Activated T-cell treated with anti-CD3 and anti-CD28 coated beads, Interleukin-2, amount 50 U/mL, for 1 hour (primary cell): ENCODE results near the gene PNCK.

Experiments used
- DNase-seq: peaks from one replicate; pipeline ENCODE4 v3.0.0-alpha.2; 2020

Gene PNCK

DNA sequence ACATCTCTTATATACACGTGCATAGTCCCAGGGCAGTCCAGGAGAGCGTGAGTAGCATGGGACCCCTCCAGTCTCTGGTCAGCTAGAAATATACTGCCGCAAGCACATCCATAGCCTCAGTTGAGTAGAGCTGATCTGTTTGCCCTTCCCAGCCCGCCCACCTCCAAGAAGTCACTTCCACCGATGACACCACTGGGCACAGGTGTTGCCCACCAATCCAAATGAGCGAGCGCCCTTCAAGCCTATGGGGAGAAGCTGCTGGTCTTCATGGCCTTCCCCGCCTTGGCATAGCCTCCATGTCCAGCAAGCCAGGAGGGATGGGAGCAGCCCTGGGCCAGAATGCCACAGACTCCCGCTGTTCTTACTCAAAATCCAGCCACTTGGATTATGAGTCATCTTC lies 16.5 kb downstream of the PNCK start:
- no peak for DNase-seq

DNA sequence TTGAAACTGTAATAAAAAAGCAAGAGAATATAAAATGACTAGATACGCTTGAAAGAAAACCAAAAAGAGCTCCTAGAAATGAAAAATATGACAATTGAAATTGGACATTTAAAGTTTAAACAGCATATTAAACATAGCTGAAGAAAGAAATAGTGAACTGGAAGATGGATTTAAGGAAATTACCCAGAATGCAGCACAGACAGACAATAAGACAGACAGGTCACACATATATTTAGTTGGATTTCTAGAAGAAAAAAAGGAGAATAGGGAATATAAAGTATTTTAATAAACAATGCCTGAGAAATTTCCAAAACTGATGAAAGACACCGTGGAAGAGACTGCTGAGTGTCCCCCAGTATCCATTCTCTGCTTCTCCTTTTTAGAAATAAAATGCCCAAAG lies 20.1 kb downstream of the PNCK start:
- DNase-seq, result no peak

DNA sequence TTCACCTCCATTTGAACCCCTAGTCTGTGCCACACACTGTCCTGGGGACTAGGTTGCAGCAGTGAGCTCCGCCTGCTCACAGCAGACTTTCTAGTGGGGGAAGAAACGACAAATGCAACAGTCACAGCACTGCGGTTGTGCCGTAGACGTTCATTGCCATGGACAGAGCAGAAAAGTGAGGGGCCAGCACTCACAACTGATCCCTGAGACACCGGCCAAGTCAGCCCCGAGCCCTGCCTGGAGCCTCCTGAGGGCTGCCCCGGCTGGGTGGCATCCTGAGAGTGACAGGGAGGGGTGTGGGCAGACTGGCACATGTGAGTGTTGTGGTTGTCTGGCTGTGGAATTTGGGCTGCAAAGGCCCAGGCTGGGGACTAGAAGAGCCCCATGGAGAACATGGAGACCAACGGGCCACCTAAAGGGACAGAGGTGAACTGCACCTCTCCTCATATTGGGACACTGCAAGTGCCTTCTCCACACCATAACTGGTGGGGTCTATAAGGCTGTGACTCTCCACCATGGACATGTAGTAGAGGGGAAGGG lies 22.0 kb downstream of the PNCK start:
- DNase-seq, result peak; percentile 12

DNA sequence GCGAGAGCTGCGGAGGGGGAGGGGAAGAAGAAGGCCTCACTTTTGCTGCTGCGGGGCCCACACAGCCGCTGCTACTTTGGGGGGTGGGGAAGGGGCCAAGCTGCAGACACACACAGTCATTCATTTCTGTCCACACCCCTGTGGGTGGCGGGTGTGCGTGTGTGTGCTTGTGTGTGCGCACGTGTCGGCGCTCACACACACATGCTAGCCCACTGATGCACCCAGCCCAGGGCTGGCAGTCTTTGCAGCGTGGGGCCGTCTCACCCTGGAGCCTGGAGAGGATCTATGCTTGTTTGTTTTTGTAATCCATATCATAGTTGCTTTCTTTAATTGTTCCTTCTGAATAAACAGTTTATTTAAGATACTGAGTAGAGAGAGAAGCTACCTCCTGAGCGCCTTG lies 22.7 kb downstream of the PNCK start:
- DNase-seq, result peak; percentile 3

DNA sequence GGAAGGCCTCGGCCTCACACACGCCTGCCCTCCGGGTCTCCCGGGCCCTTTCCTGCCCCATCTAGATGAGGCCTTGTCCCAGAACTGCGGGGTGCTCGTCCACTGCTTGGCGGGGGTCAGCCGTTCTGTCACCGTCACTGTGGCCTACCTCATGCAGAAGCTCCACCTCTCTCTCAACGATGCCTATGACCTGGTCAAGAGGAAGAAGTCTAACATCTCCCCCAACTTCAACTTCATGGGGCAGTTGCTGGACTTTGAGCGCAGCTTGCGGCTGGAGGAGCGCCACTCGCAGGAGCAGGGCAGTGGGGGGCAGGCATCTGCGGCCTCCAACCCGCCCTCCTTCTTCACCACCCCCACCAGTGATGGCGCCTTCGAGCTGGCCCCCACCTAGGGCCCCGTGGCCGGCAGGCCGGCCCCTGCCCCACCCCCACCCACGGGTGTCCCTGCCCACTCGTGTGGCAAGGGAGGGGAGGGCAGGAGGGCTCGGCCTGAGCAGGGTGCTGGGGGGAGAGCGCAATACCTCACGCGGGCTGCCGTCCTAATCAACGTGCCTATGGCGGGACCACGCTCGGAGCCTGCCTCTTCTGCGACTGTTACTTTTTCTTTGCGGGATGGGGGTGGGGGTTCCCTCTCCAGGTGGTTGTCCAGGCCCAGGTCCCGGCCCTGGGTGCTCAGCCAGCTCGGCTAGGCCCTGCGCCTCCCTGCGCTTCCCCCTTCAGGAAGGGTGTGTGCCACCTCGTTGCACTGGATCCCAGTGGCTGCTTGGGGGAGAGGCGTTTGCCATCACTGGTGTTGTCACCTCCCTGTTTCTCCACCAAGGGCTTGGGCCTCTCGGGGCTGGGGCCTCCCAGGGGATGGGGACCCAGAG lies 23.5 kb downstream of the PNCK start:
- peak; percentile 8 for DNase-seq

DNA sequence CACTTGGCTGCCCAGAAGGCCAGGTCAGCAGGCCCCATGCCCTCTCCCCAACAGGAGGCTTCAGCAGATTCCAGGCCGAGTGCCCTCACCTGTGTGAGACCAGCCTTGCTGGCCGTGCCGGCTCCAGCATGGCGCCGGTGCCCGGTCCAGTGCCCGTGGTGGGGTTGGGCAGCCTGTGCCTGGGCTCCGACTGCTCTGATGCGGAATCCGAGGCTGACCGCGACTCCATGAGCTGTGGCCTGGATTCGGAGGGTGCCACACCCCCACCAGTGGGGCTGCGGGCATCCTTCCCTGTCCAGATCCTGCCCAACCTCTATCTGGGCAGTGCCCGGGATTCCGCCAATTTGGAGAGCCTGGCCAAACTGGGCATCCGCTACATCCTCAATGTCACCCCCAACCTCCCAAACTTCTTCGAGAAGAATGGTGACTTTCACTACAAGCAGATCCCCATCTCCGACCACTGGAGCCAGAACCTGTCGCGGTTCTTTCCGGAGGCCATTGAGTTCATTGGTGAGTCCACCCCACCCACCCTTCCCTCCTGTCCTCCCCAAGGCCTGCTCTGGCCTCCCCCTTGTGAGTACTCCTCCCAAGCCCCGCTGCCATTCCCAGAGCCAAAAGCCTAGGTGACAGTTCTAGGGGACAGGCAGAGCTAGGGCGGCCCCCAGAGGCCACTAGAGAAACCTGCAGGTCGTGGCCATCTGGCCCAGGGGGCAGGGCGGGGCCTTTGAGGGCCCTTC lies 24.3 kb downstream of the PNCK start:
- DNase-seq, result peak; percentile 37

DNA sequence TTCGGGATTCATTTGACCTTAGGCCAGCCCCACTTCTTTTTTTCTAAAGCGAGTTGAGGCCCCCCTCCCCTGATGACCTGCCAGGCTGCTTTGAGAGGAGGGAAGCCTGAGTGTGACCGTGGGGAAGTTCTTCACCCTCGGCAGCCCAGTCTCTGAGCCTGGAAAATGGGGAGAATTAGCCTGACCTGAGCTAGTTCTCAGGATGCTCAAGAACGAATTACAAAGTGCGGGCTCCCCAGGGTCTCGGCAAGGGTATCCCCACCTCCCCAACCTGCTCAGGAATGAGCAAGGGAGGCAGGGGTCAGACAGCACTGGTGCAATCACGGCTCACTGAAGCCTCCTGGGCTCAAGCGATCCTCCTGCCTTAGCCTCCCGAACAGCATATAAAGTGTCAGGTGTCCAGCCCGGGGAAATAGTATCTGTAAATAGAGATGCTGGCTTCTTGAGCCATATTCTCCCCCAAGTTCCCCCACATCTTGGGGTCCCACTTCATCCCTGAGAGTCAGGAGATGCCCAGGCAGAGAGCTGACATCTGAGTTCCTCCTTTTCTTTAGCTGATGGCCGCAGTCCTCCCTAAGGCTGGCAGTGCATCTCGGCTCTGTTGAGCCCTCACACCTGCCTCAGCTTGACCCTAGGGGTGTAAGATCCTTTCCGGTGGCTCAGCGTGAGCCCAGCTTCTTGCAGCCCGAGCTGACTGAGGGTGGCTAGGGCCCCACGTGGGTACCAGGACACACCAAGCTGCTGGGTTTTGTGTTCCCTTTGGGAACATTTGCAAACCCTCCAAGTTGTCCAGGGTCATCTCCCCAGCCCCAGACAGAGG lies 25.0 kb downstream of the PNCK start:
- DNase-seq, result peak; percentile 16

DNA sequence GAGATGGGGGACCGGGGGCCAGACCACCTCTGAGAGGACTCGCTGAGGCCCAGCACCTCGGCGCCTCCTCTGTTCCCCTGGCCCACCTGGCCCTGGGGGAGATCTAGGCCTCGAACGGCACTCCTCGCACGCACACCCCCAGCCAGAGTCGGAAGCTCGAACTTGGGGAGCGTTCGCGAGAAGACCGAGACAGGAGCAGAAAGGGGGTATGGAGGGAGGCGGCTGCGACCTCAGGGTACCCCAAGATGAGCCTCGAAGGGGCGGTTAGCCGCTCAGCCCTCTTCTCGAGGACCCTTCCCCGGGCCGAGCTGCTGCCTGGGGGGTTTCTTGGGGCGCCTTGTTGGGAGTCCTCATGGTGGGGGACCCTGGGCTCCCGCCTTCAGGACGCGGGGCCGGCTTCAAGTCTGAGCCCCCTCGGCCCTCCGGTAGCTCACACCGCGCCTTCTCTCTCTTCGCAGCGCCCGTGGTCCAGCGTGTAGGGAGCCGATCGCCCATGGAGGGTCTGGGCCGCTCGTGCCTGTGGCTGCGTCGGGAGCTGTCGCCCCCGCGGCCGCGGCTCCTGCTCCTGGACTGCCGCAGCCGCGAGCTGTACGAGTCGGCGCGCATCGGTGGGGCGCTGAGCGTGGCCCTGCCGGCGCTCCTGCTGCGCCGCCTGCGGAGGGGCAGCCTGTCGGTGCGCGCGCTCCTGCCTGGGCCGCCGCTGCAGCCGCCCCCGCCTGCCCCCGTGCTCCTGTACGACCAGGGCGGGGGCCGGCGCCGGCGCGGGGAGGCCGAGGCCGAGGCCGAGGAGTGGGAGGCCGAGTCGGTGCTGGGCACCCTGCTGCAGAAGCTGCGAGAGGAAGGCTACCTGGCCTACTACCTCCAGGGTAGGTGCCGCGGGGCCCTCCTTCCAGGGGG lies 25.9 kb downstream of the PNCK start:
- DNase-seq, result peak; percentile 26

DNA sequence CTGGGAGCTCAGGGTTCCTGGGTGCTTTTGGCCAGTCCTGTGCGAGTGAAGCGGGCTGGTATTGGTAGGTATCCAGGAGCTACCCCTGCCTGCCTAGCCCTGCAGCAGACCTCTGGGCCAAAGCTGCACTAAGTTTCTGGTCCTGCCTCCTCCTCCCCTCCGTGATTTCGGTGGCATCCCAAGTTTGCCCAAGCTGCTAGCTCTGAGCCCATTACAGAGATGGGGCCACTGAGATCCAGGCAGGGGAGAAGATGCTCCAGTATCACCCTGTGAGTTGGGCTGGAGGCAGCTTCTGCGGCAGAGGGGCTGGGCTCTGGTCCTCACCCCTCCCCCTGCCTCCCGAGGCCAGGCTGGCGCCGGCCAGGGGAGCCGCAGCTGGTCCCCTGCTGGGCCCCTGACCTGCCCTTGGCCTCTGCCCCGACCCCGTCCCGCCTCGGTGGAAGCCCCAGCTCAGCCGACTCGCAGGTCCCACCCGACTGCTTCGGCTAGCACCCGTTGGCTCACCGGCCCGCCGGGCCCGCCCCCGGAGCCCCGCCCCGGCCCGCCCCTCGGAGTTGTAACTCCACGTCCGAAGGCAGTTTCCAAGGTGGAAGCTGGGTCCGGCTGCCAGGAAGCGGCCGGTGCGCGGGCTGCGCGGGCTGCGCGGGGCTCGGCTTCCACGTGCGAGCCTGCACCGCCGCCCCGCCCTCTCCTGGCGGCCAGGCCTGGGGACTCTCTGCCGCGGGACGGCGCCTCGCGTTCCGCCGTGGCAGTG lies 26.8 kb downstream of the PNCK start, which contains the start of gene DUSP9:
TSS of gene DUSP9 (plus strand) at position 584 of the 754 bp plus-strand sequence. CDS start 751 bp downstream, outside the sequence.
- peak; percentile 34 for DNase-seq

DNA sequence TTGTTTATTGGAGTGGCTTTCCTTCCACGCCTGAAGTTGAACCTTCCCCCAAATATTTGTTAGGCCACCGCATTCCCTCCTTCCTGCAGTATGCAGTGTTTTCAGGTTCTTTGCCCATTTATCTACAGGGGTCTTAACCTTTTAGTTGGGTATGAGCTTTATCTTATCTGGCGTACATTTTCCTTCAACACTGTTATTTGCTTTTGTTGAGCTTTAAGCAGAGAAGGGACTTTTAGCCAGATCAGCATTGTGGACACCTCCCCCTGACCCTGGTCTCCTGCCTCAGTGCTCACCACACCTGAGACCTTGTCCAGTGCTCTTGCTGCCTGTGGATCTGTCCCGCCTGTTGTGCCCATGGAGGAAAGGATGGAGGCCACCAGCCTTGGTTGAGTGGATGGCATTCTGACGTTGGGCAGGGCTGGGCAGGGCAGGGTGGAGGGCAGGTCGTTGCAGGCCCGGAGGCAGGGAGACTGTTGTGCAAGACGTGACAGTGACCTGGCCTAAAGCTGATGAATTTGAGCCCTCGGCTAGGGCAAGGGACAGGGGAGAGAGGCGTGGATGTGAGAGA lies 27.6 kb downstream of the PNCK start:
- peak; percentile 10 for DNase-seq

DNA sequence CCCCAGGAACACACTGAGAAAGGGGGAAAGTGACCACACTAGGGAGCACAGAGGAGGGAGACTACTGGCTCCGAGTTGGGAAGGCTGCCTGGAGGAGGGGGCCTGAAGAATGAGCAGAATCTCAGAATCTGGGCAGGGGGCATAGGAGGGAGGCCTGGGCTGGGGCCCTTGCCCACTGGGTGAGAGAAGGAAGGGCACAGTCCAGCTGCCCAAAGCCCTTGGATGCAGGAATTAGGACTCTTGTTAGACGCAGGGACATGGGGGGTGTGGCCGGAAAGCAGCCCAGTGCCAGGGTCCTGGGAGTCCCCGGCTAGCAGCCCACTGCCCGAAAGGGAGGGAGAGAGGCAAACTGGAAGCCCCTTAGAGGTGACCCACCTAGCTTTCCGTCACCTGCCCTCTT lies 28.5 kb downstream of the PNCK start:
- no peak for DNase-seq

DNA sequence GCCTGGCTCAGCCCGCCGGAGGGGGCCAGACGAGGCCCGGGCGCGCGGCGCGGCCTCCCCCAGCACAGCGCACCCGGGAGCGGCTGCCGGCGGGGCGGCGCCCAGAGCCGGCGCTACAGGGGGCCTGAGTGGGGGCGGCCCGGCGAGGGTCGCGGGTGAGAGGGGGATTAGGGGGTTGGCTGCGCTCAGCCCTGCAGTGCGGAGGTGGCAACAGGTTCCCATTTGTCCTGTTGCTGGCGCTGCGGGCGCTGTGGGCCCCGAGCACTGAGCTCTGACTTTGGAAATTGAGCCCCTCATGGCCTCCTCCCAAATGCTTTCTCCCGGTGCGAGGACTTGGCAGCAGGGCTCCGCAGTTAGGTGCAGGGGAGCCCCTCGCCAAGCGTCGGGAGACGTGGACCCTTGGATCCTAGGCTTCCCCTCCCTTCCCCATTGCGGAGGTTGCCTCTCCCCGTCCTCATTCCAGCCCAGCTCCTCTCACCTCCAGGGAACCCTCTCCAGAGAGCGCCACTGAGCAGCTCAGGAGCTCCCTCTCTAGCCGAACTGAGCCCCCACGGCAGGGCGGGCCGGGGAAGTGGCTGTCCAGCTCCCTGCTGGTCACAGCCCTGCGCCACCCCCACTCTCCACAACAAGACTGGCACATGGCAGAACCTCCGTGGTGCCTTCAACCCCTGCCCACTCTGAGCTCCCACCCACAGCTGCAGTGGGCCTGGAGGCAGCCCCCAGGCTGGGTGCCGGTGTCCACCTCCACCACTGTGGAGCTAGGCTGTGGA lies 29.1 kb downstream of the PNCK start:
- no peak for DNase-seq

DNA sequence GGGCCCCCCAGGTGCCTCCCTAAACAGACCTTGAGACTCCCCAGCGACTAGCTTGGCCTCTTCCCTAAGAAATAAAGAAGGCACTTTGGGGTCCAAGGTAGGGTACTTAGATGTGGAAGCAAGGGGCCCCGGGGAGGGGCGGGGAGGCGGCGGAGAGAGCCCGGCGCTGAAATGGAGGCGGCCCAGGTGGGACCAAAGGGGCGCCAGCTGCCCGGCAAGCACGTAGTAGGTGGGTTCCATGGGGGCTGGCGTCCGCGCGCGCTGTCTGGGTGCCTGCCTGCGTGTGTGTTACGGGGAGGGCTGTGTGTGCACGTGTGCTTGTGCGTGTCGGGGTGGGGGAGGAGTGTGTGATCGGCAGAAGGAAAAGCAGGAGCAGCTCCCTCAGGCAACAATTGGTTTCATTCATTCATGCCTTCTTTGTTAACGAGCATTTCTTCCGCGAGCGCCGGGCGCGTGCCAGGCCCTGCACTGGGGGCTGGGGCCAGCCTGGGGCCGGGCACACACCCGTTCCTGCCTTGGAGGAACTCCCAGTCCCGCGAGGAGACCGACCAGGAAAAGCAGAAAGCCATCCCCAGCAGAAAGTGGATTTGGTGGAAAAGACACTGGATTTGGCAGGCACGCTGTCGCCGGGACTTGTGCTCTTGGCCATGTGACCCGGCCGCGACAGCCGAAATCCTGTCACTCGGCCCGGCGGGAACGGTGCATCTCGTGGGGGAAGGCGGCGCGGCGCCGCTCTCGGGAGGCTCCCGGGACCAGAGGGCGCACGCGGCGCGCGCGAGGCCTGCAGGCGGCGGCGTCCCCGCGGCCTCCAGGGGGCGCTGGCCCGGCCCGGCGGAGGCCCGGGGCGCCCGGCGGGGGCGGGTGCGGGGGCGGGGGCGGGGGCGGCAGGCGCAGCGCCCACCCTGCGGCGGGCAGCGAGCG lies 29.9 kb downstream of the PNCK start:
- DNase-seq, result no peak

DNA sequence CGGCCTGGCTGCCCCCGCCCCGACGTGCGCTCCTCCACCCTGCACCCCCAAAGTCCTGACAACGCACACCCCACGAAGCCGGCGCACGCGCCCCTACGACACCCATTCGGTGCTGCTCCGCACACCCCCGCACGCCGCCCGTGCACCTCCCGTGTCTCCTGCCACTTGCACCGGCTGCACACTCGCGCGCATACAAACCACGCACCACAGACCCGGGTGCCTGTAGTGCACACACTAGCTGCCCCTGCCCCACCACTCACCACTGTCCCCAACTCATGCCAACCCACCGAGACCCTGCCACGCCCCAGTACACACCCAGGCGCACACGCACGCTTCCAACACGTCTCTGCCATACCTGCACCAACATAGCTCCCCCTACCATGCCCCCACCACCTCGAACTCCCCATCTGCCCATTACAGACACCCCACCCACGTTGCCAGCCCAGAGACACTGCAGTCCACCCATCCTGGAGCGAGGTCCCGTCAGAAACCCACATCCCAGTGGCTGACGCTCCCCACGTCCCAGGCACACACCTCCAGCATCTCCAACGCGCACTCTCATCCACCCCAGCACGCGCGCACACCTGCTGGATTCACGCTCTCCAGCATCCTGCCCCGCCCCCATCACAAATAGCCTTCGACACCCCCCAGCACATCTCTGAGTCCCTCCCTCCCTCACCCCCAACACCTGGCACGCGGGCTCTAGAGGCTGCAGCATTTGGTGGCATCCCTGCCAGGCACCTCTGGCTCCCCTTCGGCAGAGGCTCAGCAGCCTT lies 30.8 kb downstream of the PNCK start:
- no peak for DNase-seq

DNA sequence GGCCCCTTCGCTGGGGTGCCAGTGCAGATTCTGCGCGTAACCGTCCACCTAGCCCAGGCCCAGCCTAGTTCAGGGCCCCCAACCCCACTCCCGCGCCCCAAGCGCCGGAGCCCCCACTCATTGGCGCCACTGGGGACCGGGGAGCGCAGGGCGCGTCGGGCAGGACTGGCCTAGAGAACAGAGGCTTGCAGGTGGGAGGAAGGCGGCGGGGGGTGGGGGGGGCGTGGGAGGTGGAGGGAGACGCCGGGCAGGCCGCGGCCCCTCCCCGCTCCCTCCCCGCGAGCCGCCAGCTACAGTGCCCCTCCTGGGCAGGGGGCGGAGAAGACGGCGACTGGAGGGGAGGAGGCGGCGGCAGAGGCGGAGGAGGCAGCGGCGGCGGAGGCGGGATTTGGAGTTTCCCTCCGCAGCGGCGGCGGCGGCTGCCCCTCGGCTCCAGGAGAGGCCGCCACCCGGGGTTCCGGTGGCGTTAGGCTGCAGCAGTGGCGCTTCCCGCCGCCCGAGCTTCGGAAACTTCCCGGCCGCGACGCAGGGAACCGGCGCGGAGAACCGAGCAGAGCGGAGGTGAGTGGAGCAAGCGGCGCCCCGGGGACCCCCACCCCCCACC lies 31.5 kb downstream of the PNCK start:
- no peak for DNase-seq

DNA sequence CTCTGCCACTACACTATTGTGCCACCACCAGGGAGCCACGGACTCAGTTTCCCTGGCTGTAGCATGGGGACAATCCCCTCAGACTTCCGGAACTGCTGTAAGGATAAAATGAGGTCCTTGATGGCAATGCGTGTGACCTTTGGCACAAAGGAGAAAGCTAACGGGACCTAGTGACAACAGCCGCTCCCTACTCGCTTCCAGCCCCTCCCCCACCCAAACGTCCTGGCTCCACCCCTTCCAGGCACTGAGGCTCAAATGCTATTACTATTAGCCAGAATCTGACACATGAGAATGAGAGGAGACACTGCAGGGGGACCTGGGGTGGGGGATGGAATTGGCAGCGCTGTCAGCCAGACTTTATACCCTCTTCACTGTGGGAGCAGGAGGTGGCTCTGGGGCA lies 32.0 kb downstream of the PNCK start:
- no peak for DNase-seq

DNA sequence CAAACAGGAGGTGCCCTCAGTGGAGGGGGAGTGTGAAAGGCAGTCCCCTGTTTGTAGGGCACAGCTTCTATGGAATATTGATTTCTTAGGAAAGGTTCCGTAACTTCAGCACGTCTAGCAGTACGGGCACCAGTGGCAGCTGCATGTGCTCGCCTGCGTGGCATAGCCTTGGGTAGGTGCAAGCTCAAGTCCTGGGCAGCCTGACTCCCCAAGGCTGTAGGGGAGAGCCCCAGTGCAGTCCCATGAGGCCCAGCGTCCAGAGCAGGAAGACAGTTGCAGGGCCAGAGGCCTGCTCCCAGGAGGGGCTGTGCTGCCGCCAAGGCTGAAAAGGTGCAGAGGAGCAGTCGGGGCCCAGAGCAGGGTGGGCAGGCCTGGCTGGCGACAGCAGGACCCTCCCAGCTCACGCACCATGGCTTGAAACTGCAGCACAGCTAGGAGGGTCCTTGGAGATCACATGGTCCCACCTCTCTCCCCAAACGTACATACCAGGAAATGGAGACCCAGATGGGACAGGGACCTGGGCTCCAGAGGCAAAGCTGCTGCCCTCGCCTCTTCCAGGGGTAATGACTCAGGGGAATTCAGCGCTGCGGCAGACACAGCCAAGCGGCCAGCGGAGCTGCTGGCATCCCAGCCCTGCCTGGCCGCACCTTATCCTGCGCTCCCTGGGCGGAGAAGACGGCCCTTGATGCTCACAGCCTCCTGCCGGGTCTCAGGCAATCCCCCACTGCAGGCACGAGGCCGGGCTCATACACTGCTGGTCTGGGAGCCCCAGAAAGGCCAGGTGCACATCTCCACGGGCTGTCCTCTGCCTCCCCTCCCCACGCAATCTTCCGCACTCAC lies 32.7 kb downstream of the PNCK start:
- DNase-seq, result no peak
